ENCODE data around the gene ABCF2.

Gene ABCF2

DNA sequence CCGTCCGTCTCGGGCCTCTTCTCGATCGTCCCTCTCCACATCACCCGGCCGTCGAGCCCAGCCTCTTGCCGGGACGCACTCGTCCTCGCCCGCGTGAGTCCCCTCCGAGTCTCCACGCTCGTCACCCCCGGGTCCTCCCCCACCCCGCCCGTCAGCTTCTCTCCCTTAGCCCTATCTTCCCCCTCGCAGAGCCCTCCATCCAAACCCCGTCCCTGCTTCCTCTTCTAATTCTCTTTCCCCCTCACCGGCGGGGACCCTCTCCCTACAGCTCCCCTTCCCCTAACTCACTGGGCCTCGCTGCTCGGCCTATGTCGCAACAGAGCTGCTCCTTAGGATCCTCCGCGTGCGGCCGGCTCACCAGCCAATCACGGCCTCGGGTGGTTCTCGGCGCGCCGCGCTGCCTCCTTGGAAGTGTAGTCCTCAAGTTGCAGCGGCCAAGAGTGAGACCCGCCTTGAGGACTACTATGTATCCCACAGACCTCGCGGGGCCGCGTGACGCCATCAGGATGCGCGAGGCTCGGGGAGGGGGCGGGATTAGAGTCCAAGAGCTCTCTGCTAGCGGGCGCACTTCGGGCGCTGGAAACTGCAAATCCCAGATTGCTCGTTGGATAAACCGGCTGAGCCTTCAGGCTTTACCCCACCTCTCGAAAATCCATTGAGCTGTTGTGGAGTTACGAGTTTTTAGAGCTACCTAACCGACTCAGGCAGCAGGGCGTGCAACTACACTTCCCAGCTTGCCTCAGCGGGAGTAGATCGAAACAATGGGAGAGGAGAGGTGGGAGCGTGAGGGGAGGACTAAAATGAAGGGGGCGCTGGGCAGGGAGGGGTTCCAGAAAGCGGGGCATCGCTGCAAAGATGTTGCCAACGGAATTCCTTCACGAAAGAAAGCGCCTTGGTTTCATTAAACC lies at the start of gene ABCF2:
TSS of gene ABCF2 (minus strand) at position 331 of the 908 bp plus-strand sequence. CDS start 747 bp downstream, outside the sequence.
- H3K9me3 ChIP-seq (ENCODE audit: control insufficient read depth in 1 of 2, low read length in 2 of 2) = no peaks in the 10 kb centered on the region
- peaks cover 23 to 31% of the 10 kb centered on the region in 2 donors for H3K36me3 ChIP-seq (ENCODE audit: control insufficient read depth in 1 of 2, insufficient read depth in 2 of 2, low read length in 2 of 2)
- H3K4me3 ChIP-seq (ENCODE audit: low read depth in 1 of 2, low read length in 2 of 2) = peak within 1 kb of the TSS; percentile 95 to 96
- H3K27me3 ChIP-seq (ENCODE audit: control insufficient read depth in 1 of 2, insufficient read depth in 2 of 2, low read length in 2 of 2) = no peaks in the 10 kb centered on the region
- H3K27ac ChIP-seq (ENCODE audit: low read depth, low read length) = peak within 1 kb of the TSS; percentile 61
- H3K9ac ChIP-seq (ENCODE audit: low read depth in 1 of 2, low read length in 2 of 2) = peak within 1 kb of the TSS; percentile 61 to 76
- peaks cover 31 to 32% of the 10 kb centered on the region in 2 donors for H3K4me1 ChIP-seq (ENCODE audit: control insufficient read depth in 1 of 2, insufficient read depth in 2 of 2, low read length in 2 of 2)

DNA sequence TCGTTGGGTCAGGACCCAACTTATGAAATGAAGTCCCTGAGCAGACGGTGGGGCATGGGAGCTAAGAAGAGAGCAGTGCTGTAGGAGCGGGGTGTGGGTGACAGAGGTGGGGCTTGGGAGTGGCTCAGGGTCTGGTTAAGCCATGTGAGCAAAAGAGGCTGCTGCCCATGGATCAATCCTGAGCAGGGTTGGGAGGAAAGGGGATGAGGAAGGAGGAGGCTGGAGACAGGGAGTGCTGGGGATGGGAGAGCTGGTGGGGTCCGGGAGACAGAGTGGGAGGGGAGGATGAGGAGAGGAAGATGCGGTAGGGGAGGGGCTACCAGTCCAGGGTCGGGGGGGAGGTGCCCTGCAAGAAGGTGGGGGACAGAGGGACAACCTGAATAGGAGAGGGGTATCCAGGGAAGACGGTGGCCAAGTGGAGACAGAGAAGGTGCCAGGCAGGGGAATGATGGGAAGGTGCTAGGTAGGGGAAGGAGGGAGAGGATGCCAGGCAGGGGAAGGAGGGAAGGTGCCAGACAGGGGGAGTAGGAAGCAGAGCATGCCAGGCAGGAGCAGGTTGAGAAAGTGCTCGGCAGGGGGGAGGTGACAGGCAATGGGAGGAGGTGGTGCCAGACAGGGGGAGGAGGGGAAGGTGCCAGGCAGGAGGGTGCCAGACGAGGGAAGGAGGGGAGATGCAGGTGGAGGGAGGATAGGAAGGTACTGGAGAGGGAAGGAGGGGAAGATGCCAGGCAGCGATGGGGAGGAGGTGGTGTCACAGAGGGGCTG lies 49.0 kb upstream of the ABCF2 start:
- H3K4me3 ChIP-seq (ENCODE audit: low read depth in 1 of 2, low read length in 2 of 2) = no peak overlapping the region
- peaks cover 3 to 14% of the 10 kb centered on the region in 2 donors for H3K4me1 ChIP-seq (ENCODE audit: control insufficient read depth in 1 of 2, insufficient read depth in 2 of 2, low read length in 2 of 2)
- H3K9ac ChIP-seq (ENCODE audit: low read depth in 1 of 2, low read length in 2 of 2) = no peak overlapping the region
- no peak overlapping the region for H3K27ac ChIP-seq (ENCODE audit: low read depth, low read length)
- peaks cover 5 to 15% of the 10 kb centered on the region in 2 donors for H3K27me3 ChIP-seq (ENCODE audit: control insufficient read depth in 1 of 2, insufficient read depth in 2 of 2, low read length in 2 of 2)
- no peaks in the 10 kb centered on the region for H3K36me3 ChIP-seq (ENCODE audit: control insufficient read depth in 1 of 2, insufficient read depth in 2 of 2, low read length in 2 of 2)
- no peaks in the 10 kb centered on the region for H3K9me3 ChIP-seq (ENCODE audit: control insufficient read depth in 1 of 2, low read length in 2 of 2)

DNA sequence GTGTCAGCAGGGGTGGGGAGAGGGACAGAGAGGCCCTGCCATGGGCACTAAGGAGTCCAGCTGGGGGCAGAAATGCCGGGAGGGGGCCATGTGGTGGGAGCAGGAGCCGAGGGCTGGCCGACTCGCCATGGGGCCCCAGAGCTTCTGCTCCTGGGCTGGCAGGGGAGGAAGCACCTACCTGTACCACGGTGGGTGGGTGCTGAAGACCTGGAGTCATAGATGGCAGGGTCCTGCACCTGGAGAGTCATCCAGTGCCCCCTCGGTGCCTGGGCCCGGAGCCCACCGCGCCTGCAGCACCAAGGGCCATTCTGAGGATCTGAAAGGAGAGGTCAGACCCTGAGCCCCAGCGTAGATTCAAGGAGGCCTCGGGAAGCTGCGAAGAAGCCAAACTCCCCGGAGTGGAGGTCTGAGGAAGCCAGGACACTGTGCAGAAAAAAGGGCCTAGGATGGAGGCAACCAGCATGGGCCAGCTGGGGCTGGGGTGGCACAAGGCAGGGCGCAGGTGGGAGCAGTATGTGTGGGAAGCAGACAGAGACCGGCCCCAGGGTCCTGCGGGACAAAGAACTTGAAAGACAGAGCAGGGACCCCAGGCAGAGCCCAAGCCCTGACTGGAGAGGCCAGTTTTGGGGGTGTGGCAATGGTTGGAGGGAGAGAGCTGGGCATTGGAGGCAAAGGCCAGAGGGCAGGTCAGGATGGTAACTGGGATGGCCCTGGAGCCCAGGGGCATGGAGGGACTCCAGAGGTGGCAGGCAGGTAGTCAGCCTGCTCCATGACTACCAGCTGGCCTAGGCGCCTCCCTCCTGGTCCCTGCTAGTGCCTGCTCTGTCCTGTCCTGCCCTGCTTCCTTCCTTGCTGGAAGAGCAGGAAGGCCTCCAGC lies 48.2 kb upstream of the ABCF2 start:
- Histone ChIP-seq H3K27me3 (ENCODE audit: control insufficient read depth in 1 of 2, insufficient read depth in 2 of 2, low read length in 2 of 2) (peaks cover 5 to 14% of the 10 kb centered on the region in 2 donors), H3K36me3 (ENCODE audit: control insufficient read depth in 1 of 2, insufficient read depth in 2 of 2, low read length in 2 of 2) (no peaks in the 10 kb centered on the region), H3K4me1 (ENCODE audit: control insufficient read depth in 1 of 2, insufficient read depth in 2 of 2, low read length in 2 of 2) (peaks cover 3 to 14% of the 10 kb centered on the region in 2 donors), H3K9me3 (ENCODE audit: control insufficient read depth in 1 of 2, low read length in 2 of 2) (no peaks in the 10 kb centered on the region), H3K27ac (ENCODE audit: low read depth, low read length) (no peak overlapping the region), H3K4me3 (ENCODE audit: low read depth in 1 of 2, low read length in 2 of 2) (no peak overlapping the region), H3K9ac (ENCODE audit: low read depth in 1 of 2, low read length in 2 of 2) (no peak overlapping the region)

DNA sequence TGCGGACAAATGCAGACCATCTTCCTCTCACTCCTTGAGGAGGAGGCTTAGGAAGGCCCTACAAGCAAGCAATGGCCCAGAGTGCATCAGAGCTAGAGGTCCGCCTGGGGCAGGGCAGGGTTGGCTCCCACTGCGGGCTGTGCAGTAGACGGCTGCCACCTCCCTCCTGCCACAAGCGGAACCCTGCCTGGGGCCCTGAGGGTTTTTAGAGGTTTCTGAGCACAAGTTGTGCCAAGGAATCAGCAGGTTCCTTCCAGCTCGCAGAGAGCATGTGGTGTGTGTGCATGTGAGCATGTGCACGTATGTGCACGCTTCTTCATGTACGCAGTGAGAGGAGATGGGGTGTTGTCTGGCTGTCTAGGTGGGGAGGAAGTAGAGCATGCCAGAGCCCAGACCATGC lies 47.4 kb upstream of the ABCF2 start:
- Histone ChIP-seq H3K4me3 (ENCODE audit: low read depth in 1 of 2, low read length in 2 of 2) (no peak overlapping the region), H3K27ac (ENCODE audit: low read depth, low read length) (no peak overlapping the region), H3K27me3 (ENCODE audit: control insufficient read depth in 1 of 2, insufficient read depth in 2 of 2, low read length in 2 of 2) (peaks cover 5 to 9% of the 10 kb centered on the region in 2 donors), H3K9ac (ENCODE audit: low read depth in 1 of 2, low read length in 2 of 2) (no peak overlapping the region), H3K4me1 (ENCODE audit: control insufficient read depth in 1 of 2, insufficient read depth in 2 of 2, low read length in 2 of 2) (peaks cover 3 to 14% of the 10 kb centered on the region in 2 donors), H3K36me3 (ENCODE audit: control insufficient read depth in 1 of 2, insufficient read depth in 2 of 2, low read length in 2 of 2) (no peaks in the 10 kb centered on the region), H3K9me3 (ENCODE audit: control insufficient read depth in 1 of 2, low read length in 2 of 2) (no peaks in the 10 kb centered on the region)

DNA sequence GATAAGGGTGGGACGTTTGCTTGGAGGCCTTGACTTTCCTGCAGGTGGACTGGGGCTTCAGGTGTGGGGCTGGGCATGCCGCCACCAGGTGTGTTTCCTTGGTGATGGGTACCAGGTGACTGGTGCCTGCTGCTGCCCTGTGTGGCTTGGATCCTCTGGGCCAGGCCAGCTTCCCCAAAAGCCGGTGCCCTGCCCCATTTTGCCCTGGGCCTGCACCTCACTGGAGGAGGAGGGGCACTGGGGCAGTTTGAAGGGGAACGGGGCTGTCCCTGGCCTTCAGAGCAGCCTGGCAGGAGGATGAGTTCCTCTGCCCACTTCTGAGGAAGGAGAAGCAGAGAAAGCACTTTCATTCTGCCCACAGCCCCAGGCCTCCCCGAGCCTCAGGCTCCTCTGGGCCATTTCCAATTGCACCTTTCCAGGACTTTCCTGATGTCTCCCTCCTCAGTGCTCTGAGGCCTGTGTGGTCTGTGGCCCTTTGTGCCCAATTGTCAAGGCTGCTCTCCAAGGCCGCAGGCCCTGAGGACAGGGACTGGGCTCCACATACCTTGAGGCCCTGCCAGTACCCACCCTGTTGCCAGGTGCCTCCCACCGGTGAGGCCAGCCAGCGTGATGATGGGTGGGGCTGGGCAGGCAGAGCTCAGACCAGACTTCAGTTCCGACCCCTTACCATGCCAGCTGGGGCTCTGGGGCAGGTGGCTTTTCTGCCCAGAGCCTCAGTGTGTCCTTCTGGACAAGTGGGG lies 46.8 kb upstream of the ABCF2 start:
- H3K27me3 ChIP-seq (ENCODE audit: control insufficient read depth in 1 of 2, insufficient read depth in 2 of 2, low read length in 2 of 2) = peaks cover 5 to 8% of the 10 kb centered on the region in 2 donors
- no peak overlapping the region for H3K27ac ChIP-seq (ENCODE audit: low read depth, low read length)
- no peak overlapping the region for H3K9ac ChIP-seq (ENCODE audit: low read depth in 1 of 2, low read length in 2 of 2)
- H3K4me3 ChIP-seq (ENCODE audit: low read depth in 1 of 2, low read length in 2 of 2) = no peak overlapping the region
- H3K9me3 ChIP-seq (ENCODE audit: control insufficient read depth in 1 of 2, low read length in 2 of 2) = no peaks in the 10 kb centered on the region
- no peaks in the 10 kb centered on the region for H3K36me3 ChIP-seq (ENCODE audit: control insufficient read depth in 1 of 2, insufficient read depth in 2 of 2, low read length in 2 of 2)
- H3K4me1 ChIP-seq (ENCODE audit: control insufficient read depth in 1 of 2, insufficient read depth in 2 of 2, low read length in 2 of 2) = peaks cover 3 to 14% of the 10 kb centered on the region in 2 donors

DNA sequence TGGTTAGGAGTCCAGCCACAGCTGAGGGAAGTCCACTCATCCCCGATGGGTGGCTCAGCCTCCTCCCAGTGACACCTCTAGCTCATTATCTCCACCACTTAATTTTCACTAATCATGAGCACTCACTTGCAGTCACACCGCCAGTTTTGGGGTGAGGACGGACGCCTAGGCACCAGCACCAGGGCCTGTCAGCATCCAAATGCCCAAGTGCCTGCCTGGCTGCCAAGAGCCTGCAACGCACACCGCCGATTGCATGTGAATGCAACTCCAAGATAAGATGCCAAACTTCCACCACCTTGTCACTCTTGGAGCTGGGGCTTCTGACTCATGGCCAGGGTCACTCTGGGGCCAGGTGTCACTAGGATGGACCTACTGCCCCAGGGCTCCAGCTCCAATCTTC lies 45.9 kb upstream of the ABCF2 start:
- Histone ChIP-seq H3K4me1 (ENCODE audit: control insufficient read depth in 1 of 2, insufficient read depth in 2 of 2, low read length in 2 of 2) (peaks cover 3 to 14% of the 10 kb centered on the region in 2 donors), H3K27ac (ENCODE audit: low read depth, low read length) (no peak overlapping the region), H3K4me3 (ENCODE audit: low read depth in 1 of 2, low read length in 2 of 2) (no peak overlapping the region), H3K27me3 (ENCODE audit: control insufficient read depth in 1 of 2, insufficient read depth in 2 of 2, low read length in 2 of 2) (peaks cover 5 to 7% of the 10 kb centered on the region in 2 donors), H3K9ac (ENCODE audit: low read depth in 1 of 2, low read length in 2 of 2) (no peak overlapping the region), H3K36me3 (ENCODE audit: control insufficient read depth in 1 of 2, insufficient read depth in 2 of 2, low read length in 2 of 2) (no peaks in the 10 kb centered on the region), H3K9me3 (ENCODE audit: control insufficient read depth in 1 of 2, low read length in 2 of 2) (no peaks in the 10 kb centered on the region)

DNA sequence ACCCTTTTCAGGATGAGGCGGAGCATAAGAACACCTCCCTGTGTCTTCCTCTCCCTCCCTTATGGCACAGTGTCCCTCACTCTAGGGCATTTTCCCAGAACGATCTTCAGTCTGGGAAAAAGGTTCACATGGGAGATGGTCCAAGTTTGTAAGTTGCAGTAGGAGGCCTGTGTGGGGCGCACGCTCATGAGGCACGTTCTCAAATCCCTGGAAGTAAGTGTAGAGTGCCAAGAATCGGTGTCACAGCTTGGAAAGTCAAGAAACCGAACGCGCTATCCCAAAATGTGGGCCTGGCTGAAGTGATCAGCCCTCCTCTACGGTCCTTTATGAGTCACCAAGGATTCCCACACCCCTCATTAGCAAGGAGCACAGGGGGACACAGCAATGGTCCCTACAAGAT lies 45.4 kb upstream of the ABCF2 start:
- Histone ChIP-seq H3K4me3 (ENCODE audit: low read depth in 1 of 2, low read length in 2 of 2) (no peak overlapping the region), H3K9me3 (ENCODE audit: control insufficient read depth in 1 of 2, low read length in 2 of 2) (no peaks in the 10 kb centered on the region), H3K36me3 (ENCODE audit: control insufficient read depth in 1 of 2, insufficient read depth in 2 of 2, low read length in 2 of 2) (no peaks in the 10 kb centered on the region), H3K9ac (ENCODE audit: low read depth in 1 of 2, low read length in 2 of 2) (no peak overlapping the region), H3K27ac (ENCODE audit: low read depth, low read length) (no peak overlapping the region), H3K4me1 (ENCODE audit: control insufficient read depth in 1 of 2, insufficient read depth in 2 of 2, low read length in 2 of 2) (peaks cover 2 to 13% of the 10 kb centered on the region in 2 donors), H3K27me3 (ENCODE audit: control insufficient read depth in 1 of 2, insufficient read depth in 2 of 2, low read length in 2 of 2) (peaks cover under 1 to 3% of the 10 kb centered on the region in 2 donors)

DNA sequence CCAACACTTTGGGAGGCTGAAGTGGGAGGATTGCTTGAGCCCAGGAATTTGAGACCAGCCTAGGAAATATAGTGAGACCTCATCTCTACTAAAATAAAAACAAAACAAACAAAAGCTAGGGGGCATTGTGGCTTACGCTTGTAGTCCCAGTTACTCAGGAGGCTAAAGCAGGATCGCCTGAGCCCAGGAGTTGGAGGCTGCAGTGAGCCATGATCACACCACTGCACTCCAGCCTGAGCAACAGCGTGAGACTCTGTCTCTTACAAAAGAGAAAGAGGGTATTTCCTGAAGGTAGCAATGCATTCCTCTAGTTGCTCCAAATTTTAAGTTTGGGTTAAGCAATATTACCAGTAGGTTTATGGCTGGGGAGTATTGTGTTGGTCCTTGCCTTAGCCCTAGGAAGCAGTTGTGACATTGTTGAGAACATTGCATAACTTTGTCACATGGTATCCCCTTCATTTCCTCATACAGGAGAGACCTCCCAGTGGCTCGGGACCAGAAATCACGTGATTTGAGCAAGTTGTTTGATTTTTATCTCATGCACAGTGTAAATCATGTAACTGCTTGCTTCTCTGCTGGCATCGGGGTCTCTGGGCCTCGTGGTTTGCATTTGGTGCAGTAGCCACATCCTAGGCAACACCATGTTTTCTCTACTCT lies 44.8 kb upstream of the ABCF2 start:
- Histone ChIP-seq H3K27ac (ENCODE audit: low read depth, low read length) (no peak overlapping the region), H3K4me1 (ENCODE audit: control insufficient read depth in 1 of 2, insufficient read depth in 2 of 2, low read length in 2 of 2) (peaks cover 0 to 9% of the 10 kb centered on the region in 2 donors), H3K36me3 (ENCODE audit: control insufficient read depth in 1 of 2, insufficient read depth in 2 of 2, low read length in 2 of 2) (no peaks in the 10 kb centered on the region), H3K27me3 (ENCODE audit: control insufficient read depth in 1 of 2, insufficient read depth in 2 of 2, low read length in 2 of 2) (peaks cover 0 to 3% of the 10 kb centered on the region in 2 donors), H3K4me3 (ENCODE audit: low read depth in 1 of 2, low read length in 2 of 2) (no peak overlapping the region), H3K9me3 (ENCODE audit: control insufficient read depth in 1 of 2, low read length in 2 of 2) (no peaks in the 10 kb centered on the region), H3K9ac (ENCODE audit: low read depth in 1 of 2, low read length in 2 of 2) (no peak overlapping the region)

DNA sequence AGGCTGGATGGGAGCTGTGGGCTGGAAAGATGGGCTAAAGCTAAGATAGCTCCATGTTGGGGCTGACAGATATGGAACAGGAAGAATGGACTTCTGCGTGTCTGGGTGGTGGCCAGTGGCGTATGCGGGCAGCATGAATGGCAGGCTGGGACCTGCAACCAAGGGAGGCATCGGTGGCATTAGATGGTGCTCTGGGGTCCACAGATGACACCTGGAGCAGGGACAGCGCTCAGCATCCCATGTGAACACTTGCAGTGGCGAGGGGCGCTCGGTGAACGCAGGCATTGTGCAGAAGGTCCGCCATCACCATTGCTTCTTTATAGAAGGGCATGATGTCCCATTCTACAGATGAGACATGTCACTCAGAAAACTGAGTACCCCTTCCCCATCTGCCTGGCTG lies 42.5 kb upstream of the ABCF2 start:
- Histone ChIP-seq H3K4me1 (ENCODE audit: control insufficient read depth in 1 of 2, insufficient read depth in 2 of 2, low read length in 2 of 2) (no peaks in the 10 kb centered on the region), H3K27me3 (ENCODE audit: control insufficient read depth in 1 of 2, insufficient read depth in 2 of 2, low read length in 2 of 2) (peaks cover 0 to 1% of the 10 kb centered on the region in 2 donors), H3K9me3 (ENCODE audit: control insufficient read depth in 1 of 2, low read length in 2 of 2) (no peaks in the 10 kb centered on the region), H3K36me3 (ENCODE audit: control insufficient read depth in 1 of 2, insufficient read depth in 2 of 2, low read length in 2 of 2) (no peaks in the 10 kb centered on the region), H3K4me3 (ENCODE audit: low read depth in 1 of 2, low read length in 2 of 2) (no peak overlapping the region), H3K27ac (ENCODE audit: low read depth, low read length) (no peak overlapping the region), H3K9ac (ENCODE audit: low read depth in 1 of 2, low read length in 2 of 2) (no peak overlapping the region)

All from duodenal mucosa (tissue), 2 donors.